Measurements from ENCODE around the gene PXMP2.

DNA sequence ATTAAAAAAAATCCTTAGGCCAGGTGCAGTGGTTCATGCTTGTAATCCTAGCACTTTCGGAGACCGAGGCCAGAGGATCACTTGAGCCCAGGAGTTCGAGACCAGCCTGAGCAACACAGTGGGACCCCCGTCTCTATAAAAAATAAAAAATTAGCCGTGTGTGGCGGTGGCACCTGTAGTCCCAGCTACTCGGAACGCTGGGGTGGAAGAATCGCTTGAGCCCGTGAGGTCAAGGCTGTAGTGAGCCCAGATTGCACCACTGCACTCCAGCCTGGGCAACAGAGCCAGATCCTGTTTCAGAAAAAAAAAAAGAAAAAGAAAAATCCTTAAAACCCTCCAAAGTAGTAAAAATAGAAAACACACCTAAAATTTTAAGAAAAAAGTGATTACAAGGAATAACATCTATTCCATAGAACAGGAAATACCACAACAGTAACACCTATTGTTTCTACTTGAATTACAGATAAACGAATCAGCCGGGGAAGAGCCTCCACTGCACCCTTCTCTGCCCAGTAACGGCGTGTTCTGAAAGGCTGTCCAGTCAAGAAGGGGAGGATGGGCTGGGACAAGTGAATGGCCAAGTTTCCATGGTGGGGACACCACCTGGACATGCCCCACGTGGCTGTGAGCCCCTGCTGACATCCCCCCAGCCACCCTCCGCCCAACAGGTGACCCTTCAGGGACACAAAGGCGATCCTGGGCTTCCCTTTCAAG lies 18.1 kb upstream of the PXMP2 start:
- TF ChIP-seq, protein P1, sequence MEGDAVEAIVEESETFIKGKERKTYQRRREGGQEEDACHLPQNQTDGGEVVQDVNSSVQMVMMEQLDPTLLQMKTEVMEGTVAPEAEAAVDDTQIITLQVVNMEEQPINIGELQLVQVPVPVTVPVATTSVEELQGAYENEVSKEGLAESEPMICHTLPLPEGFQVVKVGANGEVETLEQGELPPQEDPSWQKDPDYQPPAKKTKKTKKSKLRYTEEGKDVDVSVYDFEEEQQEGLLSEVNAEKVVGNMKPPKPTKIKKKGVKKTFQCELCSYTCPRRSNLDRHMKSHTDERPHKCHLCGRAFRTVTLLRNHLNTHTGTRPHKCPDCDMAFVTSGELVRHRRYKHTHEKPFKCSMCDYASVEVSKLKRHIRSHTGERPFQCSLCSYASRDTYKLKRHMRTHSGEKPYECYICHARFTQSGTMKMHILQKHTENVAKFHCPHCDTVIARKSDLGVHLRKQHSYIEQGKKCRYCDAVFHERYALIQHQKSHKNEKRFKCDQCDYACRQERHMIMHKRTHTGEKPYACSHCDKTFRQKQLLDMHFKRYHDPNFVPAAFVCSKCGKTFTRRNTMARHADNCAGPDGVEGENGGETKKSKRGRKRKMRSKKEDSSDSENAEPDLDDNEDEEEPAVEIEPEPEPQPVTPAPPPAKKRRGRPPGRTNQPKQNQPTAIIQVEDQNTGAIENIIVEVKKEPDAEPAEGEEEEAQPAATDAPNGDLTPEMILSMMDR (conservative IDR thresholded peaks at IDR 0.05; ENCODE audit: low read depth, low read length), result no peak
- TF ChIP-seq EZH2 (IDR thresholded peaks at IDR 0.05; ENCODE audit: borderline replicate concordance, low read depth, low read length, poor library complexity, severe bottlenecking), result no peak
